Body of pancreas (tissue), 4 donors: Measurements from ENCODE around the gene MAP3K9. TPM values are rescaled to one million over a fixed set of nuclear protein-coding genes. Genes with fewer than 3 reads are reported as not detected.

Experiments
- ATAC-seq: fragments of 150-250 bp; one replicate; pipeline ENCODE4 v1.9.1; 2016
- DNase-seq, 4 donors: peaks; one replicate each; pipeline ENCODE4 v3.0.0-alpha.2; 2019
- H3K27ac ChIP-seq, 4 donors: fragments of 200-600 bp; sonication (generic); 1 replicate in 3 of 4; 2 replicates in 1 of 4; pipeline versions ENCODE4 v1.5.1 to v1.6.1; 2016 to 2019; ENCODE audit warnings: mild to moderate bottlenecking in 1 of 4, mixed read lengths in 1 of 4, moderate library complexity in 1 of 4
- H3K27me3 ChIP-seq, 2 donors: fragments of 200-600 bp; sonication (generic); one replicate each; pipeline ENCODE4 v1.6.0; 2016; ENCODE audit warnings: mild to moderate bottlenecking in 1 of 2
- H3K36me3 ChIP-seq, 2 donors: fragments of 200-600 bp; sonication (generic); replicated peaks in 1 of 2; 2 replicates each; pipeline ENCODE4 v1.5.1; 2016; ENCODE audit warnings: low read depth in 2 of 2; ENCODE audit not compliant: insufficient read depth in 1 of 2
- H3K4me1 ChIP-seq: fragments of 200-600 bp; sonication (generic); one replicate; pipeline ENCODE4 v1.6.0; 2016
- H3K4me3 ChIP-seq, 2 donors: fragments of 200-600 bp; sonication (generic); 1 replicate in 1 of 2; 2 replicates in 1 of 2; pipeline ENCODE4 v1.5.1; 2016 to 2019
- H3K9me3 ChIP-seq, 3 donors: fragments of 200-600 bp; sonication (generic); 1 replicate in 2 of 3; 2 replicates in 1 of 3; pipeline ENCODE4 v1.5.1; 2016
- CTCF ChIP-seq, 7 experiments: fragments of 450-650 bp in 4 of 7; fragments of 200-600 bp in 3 of 7; sonication (generic) in 3 of 7; IDR thresholded peaks; one replicate each; pipeline ENCODE4 v1.5.1; 2016 to 2019; ENCODE audit warnings: antibody characterized with exemption in 7 of 7
- POLR2A ChIP-seq, 3 donors: fragments of 450-650 bp; IDR thresholded peaks; one replicate each; pipeline ENCODE4 v1.6.1; 2016; ENCODE audit warnings: antibody characterized with exemption in 3 of 3, mild to moderate bottlenecking in 2 of 3
- WGBS, 2 donors: methylation state at CpG; one replicate each; pipeline ENCODE4 v1.1.5; 2017; 5-methylcytosine and 5-hydroxymethylcytosine counted together
- intact Hi-C: fragments of 100-400 bp; cut with DNase I; formaldehyde crosslinking; loops from one replicate; pipeline ENCODE4 v1.15.1; 2023
- total RNA-seq, 2 donors: library from RNA; depleted of rRNA; stranded (reverse); fragments of >200 nt; gene quantifications; one replicate each; pipeline ENCODE4 v1.1.0, GENCODE V29; 2016

Gene MAP3K9
- total RNA-seq, 2 donors from 2014 or later, result 5.4 to 10.9 TPM

GRCh38 chr14:70830998-70831781 lies 21.9 kb upstream of the MAP3K9 start:
- intact Hi-C loops, result no loop called here
- no peak overlapping the region for H3K27ac ChIP-seq
- H3K9me3 ChIP-seq, result no peaks in the 10 kb centered on the region
- 61 to 62% methylated on average over 5 of the region's 5 CpGs for WGBS, 2 donors
- H3K27me3 ChIP-seq, result no peaks in the 10 kb centered on the region
- DNase-seq (no peak), ATAC-seq (no peak)
- TF ChIP-seq POLR2A (IDR thresholded peaks at IDR 0.05) (no peak), CTCF (IDR thresholded peaks at IDR 0.05) (no peak)
- no peak overlapping the region for H3K4me3 ChIP-seq
- no peaks in the 10 kb centered on the region for H3K4me1 ChIP-seq
- H3K36me3 ChIP-seq, result no peaks in the 10 kb centered on the region

GRCh38 chr14:70828188-70828587 lies 18.9 kb upstream of the MAP3K9 start:
- intact Hi-C loops, result loop anchor here (10.0 kb wide), 1 partner anchor 147 kb away; no protein-coding TSS in a partner anchor
- no peak for DNase-seq

GRCh38 chr14:70827752-70828151 lies 18.4 kb upstream of the MAP3K9 start:
- Histone ChIP-seq H3K36me3 (no peaks in the 10 kb centered on the region), H3K4me1 (peaks cover under 1% of the 10 kb centered on the region), H3K9me3 (no peaks in the 10 kb centered on the region), H3K27me3 (no peaks in the 10 kb centered on the region), H3K4me3 (no peak overlapping the region), H3K27ac (no peak overlapping the region)
- no peak for DNase-seq
- intact Hi-C loops, result loop anchor here (10.0 kb wide), 1 partner anchor 147 kb away; no protein-coding TSS in a partner anchor
- 64 to 70% methylated on average over 6 of the region's 6 CpGs for WGBS, 2 donors
- no peak for ATAC-seq
- no peak for TF ChIP-seq CTCF (IDR thresholded peaks at IDR 0.05)

More at GRCh38 chr14:70828188-70828587, 18.9 kb upstream of the MAP3K9 start:
- Histone ChIP-seq H3K27me3 (no peaks in the 10 kb centered on the region), H3K36me3 (no peaks in the 10 kb centered on the region), H3K4me3 (no peak overlapping the region), H3K9me3 (no peaks in the 10 kb centered on the region), H3K4me1 (no peaks in the 10 kb centered on the region), H3K27ac (no peak overlapping the region)
- TF ChIP-seq CTCF (IDR thresholded peaks at IDR 0.05) (no peak), POLR2A (IDR thresholded peaks at IDR 0.05) (no peak)
- WGBS, 2 donors, result 68 to 88% methylated on average over 3 of the region's 3 CpGs
- ATAC-seq, result no peak

- Histone ChIP-seq H3K36me3 (no peaks in the 10 kb centered on the region), H3K9me3 (no peaks in the 10 kb centered on the region), H3K4me1 (peaks cover 5% of the 10 kb centered on the region), H3K27ac (no peak overlapping the region), H3K27me3 (no peaks in the 10 kb centered on the region), H3K4me3 (no peak overlapping the region)
- ATAC-seq (no peak), DNase-seq (no peak)
- TF ChIP-seq POLR2A (IDR thresholded peaks at IDR 0.05), result no peak
- no peak for TF ChIP-seq CTCF (IDR thresholded peaks at IDR 0.05)
- intact Hi-C loops, result loop anchor here (10.0 kb wide), 1 partner anchor 147 kb away; no protein-coding TSS in a partner anchor
These were observed 18.0 kb upstream of the MAP3K9 start for GRCh38 chr14:70827347-70827746.

- H3K4me3 ChIP-seq, result no peak overlapping the region
- intact Hi-C loops, result loop anchor here (10.0 kb wide), 1 partner anchor 152 kb away; no protein-coding TSS in a partner anchor
- peaks cover 15% of the 10 kb centered on the region for H3K4me1 ChIP-seq
- no peak for ATAC-seq
- no peak for TF ChIP-seq CTCF (IDR thresholded peaks at IDR 0.05)
- H3K9me3 ChIP-seq, result no peaks in the 10 kb centered on the region
- H3K36me3 ChIP-seq, result no peaks in the 10 kb centered on the region
- WGBS, 2 donors, result 63 to 79% methylated on average over 4 of the region's 4 CpGs
- H3K27ac ChIP-seq, result no peak overlapping the region
- no peak for DNase-seq
- no peaks in the 10 kb centered on the region for H3K27me3 ChIP-seq
These were observed 14.0 kb upstream of the MAP3K9 start for GRCh38 chr14:70823281-70823680.
